ENCODE results near the gene WDR77.
A peak's percentile ranks its signal among the peaks of the same experiment; 100 is the strongest.

The WDR77 gene

GRCh38 chr1:111415461-111415860 is 33.6 kb downstream of the WDR77 start:
- Histone ChIP-seq H3K27me3 (ENCODE audit: insufficient read depth, low read length, poor library complexity) (no peaks in the 10 kb centered on the region), H3K4me2 (ENCODE audit: low read length) (no peak overlapping the region), H4K5ac (ENCODE audit: low read length) (no peak overlapping the region), H3K4me3 (ENCODE audit: low read length) (no peak overlapping the region), H3K79me1 (ENCODE audit: low read length) (no peaks in the 10 kb centered on the region), H3K4me1 (ENCODE audit: control insufficient read depth, low read depth, low read length) (no peaks in the 10 kb centered on the region), H3K36me3 (ENCODE audit: control insufficient read depth, insufficient read depth, low read length) (no peaks in the 10 kb centered on the region), H3K4ac (ENCODE audit: low read depth, low read length) (no peak overlapping the region), H4K8ac (ENCODE audit: low read depth, low read length) (no peak overlapping the region), H3K23ac (ENCODE audit: low read length) (no peak overlapping the region), H3K56ac (ENCODE audit: low read length) (no peak overlapping the region), H3K27ac (ENCODE audit: low read depth, low read length) (no peak overlapping the region), H2BK120ac (ENCODE audit: low read depth, low read length) (no peak overlapping the region), H3K18ac (ENCODE audit: low read length) (no peak overlapping the region), H2AK5ac (ENCODE audit: low read length) (no peak overlapping the region), H2BK5ac (ENCODE audit: low read length) (no peak overlapping the region), H3K79me2 (ENCODE audit: control insufficient read depth, insufficient read depth, low read length) (no peaks in the 10 kb centered on the region), H3K9ac (ENCODE audit: low read length) (no peak overlapping the region), H2BK15ac (replicated peaks; ENCODE audit: low read depth) (no peak overlapping the region)
- WGBS (ENCODE audit: extremely low coverage, insufficient coverage, low lambda C conversion rate): no CpG with 5 or more reads among the region's 3 CpGs
- DNase-seq: peak; percentile 18

- WGBS (ENCODE audit: extremely low coverage, insufficient coverage, low lambda C conversion rate): no CpG with 5 or more reads among the region's 2 CpGs
- no peak overlapping the region for H3K56ac ChIP-seq (ENCODE audit: low read length)
- no peaks in the 10 kb centered on the region for H3K79me1 ChIP-seq (ENCODE audit: low read length)
- H4K5ac ChIP-seq (ENCODE audit: low read length): no peak overlapping the region
- no peak overlapping the region for H3K23ac ChIP-seq (ENCODE audit: low read length)
- H2BK15ac ChIP-seq (replicated peaks; ENCODE audit: low read depth): no peak overlapping the region
- no peak overlapping the region for H2AK5ac ChIP-seq (ENCODE audit: low read length)
- H3K79me2 ChIP-seq (ENCODE audit: control insufficient read depth, insufficient read depth, low read length): no peaks in the 10 kb centered on the region
- no peak overlapping the region for H3K18ac ChIP-seq (ENCODE audit: low read length)
- H3K4me2 ChIP-seq (ENCODE audit: low read length): no peak overlapping the region
- no peak overlapping the region for H3K9ac ChIP-seq (ENCODE audit: low read length)
- H2BK5ac ChIP-seq (ENCODE audit: low read length): no peak overlapping the region
- no peak overlapping the region for H3K4me3 ChIP-seq (ENCODE audit: low read length)
- no peaks in the 10 kb centered on the region for H3K4me1 ChIP-seq (ENCODE audit: control insufficient read depth, low read depth, low read length)
- H3K36me3 ChIP-seq (ENCODE audit: control insufficient read depth, insufficient read depth, low read length): no peaks in the 10 kb centered on the region
- H3K27ac ChIP-seq (ENCODE audit: low read depth, low read length): no peak overlapping the region
- H2BK120ac ChIP-seq (ENCODE audit: low read depth, low read length): no peak overlapping the region
- no peaks in the 10 kb centered on the region for H3K27me3 ChIP-seq (ENCODE audit: insufficient read depth, low read length, poor library complexity)
- no peak overlapping the region for H4K8ac ChIP-seq (ENCODE audit: low read depth, low read length)
- no peak overlapping the region for H3K4ac ChIP-seq (ENCODE audit: low read depth, low read length)
- no peak for DNase-seq
Observed at GRCh38 chr1:111414756-111415155, 34.3 kb downstream of the WDR77 start.

- H4K5ac ChIP-seq (ENCODE audit: low read length): no peak overlapping the region
- H3K56ac ChIP-seq (ENCODE audit: low read length): no peak overlapping the region
- H3K18ac ChIP-seq (ENCODE audit: low read length): no peak overlapping the region
- H3K79me1 ChIP-seq (ENCODE audit: low read length): no peaks in the 10 kb centered on the region
- no peak overlapping the region for H3K27ac ChIP-seq (ENCODE audit: low read depth, low read length)
- no peaks in the 10 kb centered on the region for H3K27me3 ChIP-seq (ENCODE audit: insufficient read depth, low read length, poor library complexity)
- no peak overlapping the region for H2BK120ac ChIP-seq (ENCODE audit: low read depth, low read length)
- no peaks in the 10 kb centered on the region for H3K79me2 ChIP-seq (ENCODE audit: control insufficient read depth, insufficient read depth, low read length)
- H3K4me2 ChIP-seq (ENCODE audit: low read length): no peak overlapping the region
- H3K9ac ChIP-seq (ENCODE audit: low read length): no peak overlapping the region
- H2AK5ac ChIP-seq (ENCODE audit: low read length): no peak overlapping the region
- DNase-seq: no peak
- no peak overlapping the region for H2BK5ac ChIP-seq (ENCODE audit: low read length)
- H3K36me3 ChIP-seq (ENCODE audit: control insufficient read depth, insufficient read depth, low read length): no peaks in the 10 kb centered on the region
- no peaks in the 10 kb centered on the region for H3K4me1 ChIP-seq (ENCODE audit: control insufficient read depth, low read depth, low read length)
- no peak overlapping the region for H4K8ac ChIP-seq (ENCODE audit: low read depth, low read length)
- H3K23ac ChIP-seq (ENCODE audit: low read length): no peak overlapping the region
- no peak overlapping the region for H2BK15ac ChIP-seq (replicated peaks; ENCODE audit: low read depth)
- H3K4ac ChIP-seq (ENCODE audit: low read depth, low read length): no peak overlapping the region
- no peak overlapping the region for H3K4me3 ChIP-seq (ENCODE audit: low read length)
- no CpG with 5 or more reads among the region's 2 CpGs for WGBS (ENCODE audit: extremely low coverage, insufficient coverage, low lambda C conversion rate)
Observed at GRCh38 chr1:111412839-111413238, 36.2 kb downstream of the WDR77 start.

GRCh38 chr1:111407301-111407700 is 41.8 kb downstream of the WDR77 start:
- H4K5ac ChIP-seq (ENCODE audit: low read length): no peak overlapping the region
- no peak overlapping the region for H2BK120ac ChIP-seq (ENCODE audit: low read depth, low read length)
- no peaks in the 10 kb centered on the region for H3K36me3 ChIP-seq (ENCODE audit: control insufficient read depth, insufficient read depth, low read length)
- H2BK15ac ChIP-seq (replicated peaks; ENCODE audit: low read depth): no peak overlapping the region
- no peak overlapping the region for H3K4me3 ChIP-seq (ENCODE audit: low read length)
- H2AK5ac ChIP-seq (ENCODE audit: low read length): no peak overlapping the region
- H3K4me2 ChIP-seq (ENCODE audit: low read length): no peak overlapping the region
- H3K23ac ChIP-seq (ENCODE audit: low read length): no peak overlapping the region
- H3K56ac ChIP-seq (ENCODE audit: low read length): no peak overlapping the region
- no peak overlapping the region for H3K27ac ChIP-seq (ENCODE audit: low read depth, low read length)
- H3K79me2 ChIP-seq (ENCODE audit: control insufficient read depth, insufficient read depth, low read length): no peaks in the 10 kb centered on the region
- H2BK5ac ChIP-seq (ENCODE audit: low read length): no peak overlapping the region
- H3K79me1 ChIP-seq (ENCODE audit: low read length): no peaks in the 10 kb centered on the region
- no peak overlapping the region for H4K8ac ChIP-seq (ENCODE audit: low read depth, low read length)
- H3K27me3 ChIP-seq (ENCODE audit: insufficient read depth, low read length, poor library complexity): no peaks in the 10 kb centered on the region
- no CpG with 5 or more reads among the region's 6 CpGs for WGBS (ENCODE audit: extremely low coverage, insufficient coverage, low lambda C conversion rate)
- no peak overlapping the region for H3K18ac ChIP-seq (ENCODE audit: low read length)
- H3K4me1 ChIP-seq (ENCODE audit: control insufficient read depth, low read depth, low read length): no peaks in the 10 kb centered on the region
- no peak overlapping the region for H3K4ac ChIP-seq (ENCODE audit: low read depth, low read length)
- no peak overlapping the region for H3K9ac ChIP-seq (ENCODE audit: low read length)
- DNase-seq: no peak

GRCh38 chr1:111406321-111406768 is 42.7 kb downstream of the WDR77 start:
- H3K79me1 ChIP-seq (ENCODE audit: low read length): no peaks in the 10 kb centered on the region
- no peak overlapping the region for H4K5ac ChIP-seq (ENCODE audit: low read length)
- no peak overlapping the region for H2BK15ac ChIP-seq (replicated peaks; ENCODE audit: low read depth)
- DNase-seq: peak; percentile 9
- no peak overlapping the region for H3K4ac ChIP-seq (ENCODE audit: low read depth, low read length)
- no peaks in the 10 kb centered on the region for H3K4me1 ChIP-seq (ENCODE audit: control insufficient read depth, low read depth, low read length)
- H3K79me2 ChIP-seq (ENCODE audit: control insufficient read depth, insufficient read depth, low read length): no peaks in the 10 kb centered on the region
- whole genome bisulfite sequencing (ENCODE audit: extremely low coverage, insufficient coverage, low lambda C conversion rate): no CpG with 5 or more reads among the region's 2 CpGs
- no peak overlapping the region for H3K18ac ChIP-seq (ENCODE audit: low read length)
- H3K4me2 ChIP-seq (ENCODE audit: low read length): no peak overlapping the region
- H4K8ac ChIP-seq (ENCODE audit: low read depth, low read length): no peak overlapping the region
- no peak overlapping the region for H3K4me3 ChIP-seq (ENCODE audit: low read length)
- H3K9ac ChIP-seq (ENCODE audit: low read length): no peak overlapping the region
- no peaks in the 10 kb centered on the region for H3K27me3 ChIP-seq (ENCODE audit: insufficient read depth, low read length, poor library complexity)
- H3K23ac ChIP-seq (ENCODE audit: low read length): no peak overlapping the region
- no peak overlapping the region for H3K27ac ChIP-seq (ENCODE audit: low read depth, low read length)
- no peak overlapping the region for H2AK5ac ChIP-seq (ENCODE audit: low read length)
- no peak overlapping the region for H2BK5ac ChIP-seq (ENCODE audit: low read length)
- H3K56ac ChIP-seq (ENCODE audit: low read length): peak overlapping the region; percentile 2
- no peak overlapping the region for H2BK120ac ChIP-seq (ENCODE audit: low read depth, low read length)
- H3K36me3 ChIP-seq (ENCODE audit: control insufficient read depth, insufficient read depth, low read length): no peaks in the 10 kb centered on the region

GRCh38 chr1:111404588-111404987 is 44.5 kb downstream of the WDR77 start:
- H4K5ac ChIP-seq (ENCODE audit: low read length): no peak overlapping the region
- H3K79me1 ChIP-seq (ENCODE audit: low read length): no peaks in the 10 kb centered on the region
- H3K4me3 ChIP-seq (ENCODE audit: low read length): no peak overlapping the region
- no peak overlapping the region for H3K56ac ChIP-seq (ENCODE audit: low read length)
- no peak overlapping the region for H2BK5ac ChIP-seq (ENCODE audit: low read length)
- no peak overlapping the region for H3K18ac ChIP-seq (ENCODE audit: low read length)
- no peak overlapping the region for H4K8ac ChIP-seq (ENCODE audit: low read depth, low read length)
- no peak overlapping the region for H3K27ac ChIP-seq (ENCODE audit: low read depth, low read length)
- H3K9ac ChIP-seq (ENCODE audit: low read length): no peak overlapping the region
- H3K4me2 ChIP-seq (ENCODE audit: low read length): no peak overlapping the region
- H3K27me3 ChIP-seq (ENCODE audit: insufficient read depth, low read length, poor library complexity): no peaks in the 10 kb centered on the region
- H2BK120ac ChIP-seq (ENCODE audit: low read depth, low read length): no peak overlapping the region
- no CpG with 5 or more reads among the region's 4 CpGs for WGBS (ENCODE audit: extremely low coverage, insufficient coverage, low lambda C conversion rate)
- no peaks in the 10 kb centered on the region for H3K36me3 ChIP-seq (ENCODE audit: control insufficient read depth, insufficient read depth, low read length)
- H3K79me2 ChIP-seq (ENCODE audit: control insufficient read depth, insufficient read depth, low read length): no peaks in the 10 kb centered on the region
- H3K23ac ChIP-seq (ENCODE audit: low read length): no peak overlapping the region
- no peak overlapping the region for H2BK15ac ChIP-seq (replicated peaks; ENCODE audit: low read depth)
- H3K4ac ChIP-seq (ENCODE audit: low read depth, low read length): no peak overlapping the region
- no peak for DNase-seq
- H2AK5ac ChIP-seq (ENCODE audit: low read length): no peak overlapping the region
- no peaks in the 10 kb centered on the region for H3K4me1 ChIP-seq (ENCODE audit: control insufficient read depth, low read depth, low read length)
